K562 (cell line): ENCODE measurements around the gene DNAJC18. TPM values are rescaled to one million over a fixed set of nuclear protein-coding genes. Genes with fewer than 3 reads are reported as not detected.

ENCODE experiments used
- ATAC-seq: fragments of 200-7000 bp; cut with Tn5 transposase; 3 replicates; pipeline ENCODE4 v1.9.1; 2020; ENCODE audit warnings: moderate library complexity
- BruUV-seq: library from RNA; stranded (reverse); fragments of 400-500 nt; replicated peaks from 2 replicates; lab custom pipeline; 2021; lab: Mats Ljungman, UMichigan
- CTCF ChIA-PET: fragments of 300-600 bp; formaldehyde crosslinking; extraction: SDS; loops from one replicate; lab custom pipeline; 2021; ENCODE audit warnings: low intra/inter-chr PET ratio; lab: Yijun Ruan, JAX
- POLR2A ChIA-PET: fragments of 300-600, 350-650 bp; sonication (Branson Sonifier 250); formaldehyde crosslinking; extraction: SDS; loops from one replicate; lab custom pipeline; 2021; ENCODE audit warnings: antibody characterized with exemption, inconsistent platforms; lab: Yijun Ruan, JAX
- DNase-seq, 4 experiments: peaks; one replicate each; pipeline versions ENCODE4 v3.0.0 to v3.0.0-alpha.2; 2011 to 2018; ENCODE audit warnings: low spot score in 3 of 4, mixed read lengths in 3 of 4; ENCODE audit errors: extremely low read depth in 1 of 4
- FAIRE-seq: peaks from 2 replicates; lab custom pipeline; 2011; peaks lifted over from hg19 to GRCh38; lab: Jason Lieb, UNC
- H2AFZ ChIP-seq: 2 replicates; pipeline ENCODE4 v1.6.0; 2011; ENCODE audit warnings: low read depth, low read length, control low read depth, inconsistent platforms
- H3K27ac ChIP-seq: fragments of 200-600 bp; 3 replicates; pipeline ENCODE4 v1.8.0; 2011; ENCODE audit warnings: low read depth, mild to moderate bottlenecking, control low read depth, inconsistent platforms, low read length, moderate library complexity, mixed read lengths; ENCODE audit errors: extremely low read depth
- H3K27me3 ChIP-seq, 2 experiments: fragments of 300-600 bp in 1 of 2; 2 replicates in 1 of 2; 3 replicates in 1 of 2; pipeline versions ENCODE4 v1.6.0 to v1.8.0; 2011; ENCODE audit warnings: inconsistent platforms in 2 of 2, low read length in 2 of 2, mild to moderate bottlenecking in 1 of 2, mixed read lengths in 1 of 2, moderate library complexity in 1 of 2; ENCODE audit not compliant: control insufficient read depth in 2 of 2, insufficient read depth in 2 of 2
- H3K36me3 ChIP-seq: fragments of 300-600 bp; 3 replicates; pipeline ENCODE4 v1.8.0; 2011; ENCODE audit warnings: mild to moderate bottlenecking, low read length, inconsistent platforms; ENCODE audit not compliant: control insufficient read depth, insufficient read depth
- H3K4me1 ChIP-seq, 2 experiments: fragments of 200-600 bp in 1 of 2; replicated peaks in 1 of 2; 2 replicates in 1 of 2; 3 replicates in 1 of 2; pipeline versions ENCODE4 v1.5.1 to v1.8.0; 2011; ENCODE audit warnings: inconsistent platforms in 2 of 2, low read length in 2 of 2, mild to moderate bottlenecking in 1 of 2, mixed read lengths in 1 of 2, moderate library complexity in 1 of 2; ENCODE audit not compliant: control insufficient read depth in 2 of 2, insufficient read depth in 2 of 2
- H3K4me2 ChIP-seq: 2 replicates; pipeline ENCODE4 v1.6.1; 2011; ENCODE audit warnings: low read length, control low read depth, inconsistent platforms, mixed read lengths; ENCODE audit not compliant: insufficient read depth
- H3K4me3 ChIP-seq: fragments of 200-600 bp; sonication (generic), shearing (Covaris generic); 2 replicates; pipeline ENCODE4 v1.5.1; 2016; ENCODE audit warnings: control low read depth, inconsistent platforms
- H3K79me2 ChIP-seq: fragments of 200-600 bp; 3 replicates; pipeline ENCODE4 v1.8.0; 2011; ENCODE audit warnings: low read length, inconsistent platforms; ENCODE audit not compliant: control insufficient read depth, insufficient read depth
- H3K9ac ChIP-seq, 2 experiments: 2 replicates each; pipeline versions ENCODE4 v1.6.0 to v1.6.1; 2011; ENCODE audit warnings: low read depth in 2 of 2, low read length in 2 of 2, control low read depth in 1 of 2, inconsistent platforms in 1 of 2, mild to moderate bottlenecking in 1 of 2, mixed read lengths in 1 of 2; ENCODE audit not compliant: insufficient read depth in 1 of 2
- H3K9me1 ChIP-seq: one replicate; pipeline ENCODE4 v1.6.0; 2011; ENCODE audit warnings: inconsistent platforms, mild to moderate bottlenecking, low read length, moderate library complexity; ENCODE audit not compliant: control insufficient read depth, insufficient read depth
- H3K9me3 ChIP-seq: replicated peaks from 2 replicates; pipeline ENCODE4 v1.5.1; 2011; ENCODE audit warnings: low read depth, low read length, inconsistent platforms; ENCODE audit not compliant: control insufficient read depth, insufficient read depth
- H4K20me1 ChIP-seq: replicated peaks from 2 replicates; pipeline ENCODE4 v1.6.1; 2011; ENCODE audit warnings: low read length, inconsistent platforms, mixed read lengths; ENCODE audit not compliant: control insufficient read depth, insufficient read depth
- ATF3 ChIP-seq, 2 experiments: fragments of 450-650 bp in 1 of 2; sonication (generic) in 1 of 2; formaldehyde crosslinking in 1 of 2; IDR thresholded peaks in 1 of 2; conservative IDR thresholded peaks in 1 of 2; 2 replicates each; pipeline versions ENCODE4 v1.6.1 to v1.8.1; 2016 to 2023; ENCODE audit warnings: mild to moderate bottlenecking in 2 of 2, moderate library complexity in 2 of 2, inconsistent platforms in 1 of 2, missing genetic modification reagents in 1 of 2
- CCAR2 ChIP-seq: fragments of 200-400 bp; formaldehyde crosslinking; IDR thresholded peaks from 2 replicates; pipeline ENCODE4 v1.6.1; 2017; ENCODE audit warnings: mild to moderate bottlenecking, low read depth, low read length
- CHAMP1 ChIP-seq: fragments of 450-650 bp; IDR thresholded peaks from 2 replicates; pipeline ENCODE4 v1.6.1; 2016; ENCODE audit warnings: mild to moderate bottlenecking
- DACH1 ChIP-seq: fragments of 450-650 bp; IDR thresholded peaks from 2 replicates; pipeline ENCODE4 v1.6.1; 2018; ENCODE audit not compliant: partially characterized antibody
- HCFC1 ChIP-seq: IDR thresholded peaks from 2 replicates; pipeline ENCODE4 v1.6.1; 2012; ENCODE audit warnings: low read depth, low read length, improper control_type of control experiment
- HNRNPH1 ChIP-seq: fragments of 200-400 bp; formaldehyde crosslinking; optimal IDR thresholded peaks from 2 replicates; pipeline ENCODE3; 2017; ENCODE audit warnings: low read depth, mild to moderate bottlenecking, low read length, moderate library complexity
- PTTG1 ChIP-seq: fragments of 450-650 bp; IDR thresholded peaks from 2 replicates; pipeline ENCODE4 v1.6.1; 2016; ENCODE audit warnings: low read depth, mild to moderate bottlenecking, missing genetic modification characterization, missing compliant biosample characterization
- SP2 ChIP-seq: IDR thresholded peaks from 2 replicates; pipeline ENCODE4 v1.6.1; 2011; ENCODE audit warnings: mild to moderate bottlenecking, low read depth, low read length, moderate library complexity; ENCODE audit not compliant: poor library complexity, severe bottlenecking; ENCODE audit errors: extremely low read depth
- WGBS: fragments of 100-300 bp; shearing (Covaris generic); methylation state at CpG from one replicate; pipeline ENCODE4 v1.1.6; 2016; ENCODE audit warnings: low coverage, mixed read lengths; ENCODE audit not compliant: insufficient coverage; ENCODE audit errors: missing lambda C conversion rate; 5-methylcytosine and 5-hydroxymethylcytosine counted together
- in situ Hi-C: fragments of 300-500 bp; cut with MboI; formaldehyde crosslinking; loops from 4 replicates; pipeline ENCODE4 v1.15.0; 2018; ENCODE audit warnings: inconsistent platforms, mixed read lengths
- intact Hi-C: fragments of 100-400 bp; cut with micrococcal nuclease; formaldehyde crosslinking; loops from 2 replicates; pipeline ENCODE4 v1.14.2; 2022
- polyA plus RNA-seq, 8 experiments: library from polyadenylated mRNA; depleted of rRNA in 4 of 8; stranded (reverse) in 5 of 8; unstranded in 3 of 8; fragments of >200 nt; fragmentation: Nextera tagmentation in 2 of 8; fragmentation: Illumina TruSeq in 1 of 8; extraction: Ambion mirVana in 2 of 8; extraction: Trizol in 1 of 8; gene quantifications; 2 replicates each; pipeline versions ENCODE4 v1.2.1 to v1.2.3, GENCODE V29; 2011 to 2014; ENCODE audit warnings: inconsistent platforms in 1 of 8, missing spikeins in 1 of 8
- total RNA-seq, 7 experiments: library from RNA; depleted of rRNA in 6 of 7; stranded (reverse); fragments of >200 nt in 6 of 7; fragmentation: Illumina TruSeq in 2 of 7; extraction: Trizol in 2 of 7; gene quantifications; 2 replicates each; pipeline versions ENCODE4 v1.2.1 to v1.2.3, GENCODE V29; 2011 to 2021; ENCODE audit warnings: low replicate concordance in 1 of 7
- TF ChIP-seq, protein P1 (sequence below): fragments of 450-650 bp; IDR thresholded peaks from 2 replicates; pipeline ENCODE4 v1.6.1; 2017; ENCODE audit warnings: antibody characterized with exemption
- TF ChIP-seq, protein P2 (sequence below): sonication (generic); IDR thresholded peaks from 2 replicates; pipeline ENCODE4 v1.6.1; 2016

Gene DNAJC18
- total and polyA plus RNA-seq, 9 of the 15 experiments (the other 6 are each of a cell fraction or from before 2014, with no cell fraction given): 1.5 to 13.3 (median 7.5) TPM

DNA sequence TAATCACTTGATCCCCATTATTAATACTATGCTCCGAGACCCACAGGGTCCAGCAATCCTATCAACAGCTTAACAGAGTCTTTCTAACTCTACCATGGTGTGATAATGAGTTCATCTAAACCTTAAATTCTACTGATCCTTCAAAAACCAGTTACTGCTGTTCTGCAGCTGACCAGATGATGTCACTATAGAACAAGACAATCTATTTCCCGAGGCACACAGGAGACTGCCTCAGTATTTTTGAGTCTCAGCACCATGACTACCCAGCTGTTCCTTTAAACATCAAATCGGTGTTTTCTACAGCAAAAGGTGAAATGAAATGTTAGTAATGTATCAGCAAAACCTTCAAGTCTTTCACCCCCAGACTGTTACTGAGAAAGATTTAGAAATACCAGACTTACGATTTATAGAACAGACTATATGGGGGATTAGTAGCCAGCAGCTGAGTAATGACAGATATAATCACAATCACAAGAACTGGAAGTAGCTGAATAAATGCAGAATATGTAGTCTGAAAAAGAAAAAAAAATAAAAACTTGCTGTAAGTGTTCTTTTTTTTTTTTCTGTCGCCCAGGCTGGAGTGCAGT, 16.9 kb downstream of the DNAJC18 start:
- in situ Hi-C loops (loop anchor here (5.0 kb wide), 1 partner anchor 95 kb away; no protein-coding TSS in a partner anchor), intact Hi-C loops (loop anchor here (1.0 to 10.0 kb wide), 6 partner anchors 37 to 342 kb away; partner anchors contain the start of gene STING1)
- H3K27me3 ChIP-seq: no peaks in the 10 kb centered on the region
- FAIRE-seq (peak; percentile 88), ATAC-seq (peak; percentile 91), DNase-seq (peak; percentile 78 to 82 (median 80))
- H3K9me3 ChIP-seq: no peaks in the 10 kb centered on the region
- H3K27ac ChIP-seq: no peak overlapping the region
- no peak overlapping the region for H3K4me2 ChIP-seq
- H4K20me1 ChIP-seq: no peaks in the 10 kb centered on the region
- H3K79me2 ChIP-seq: no peaks in the 10 kb centered on the region
- no TSS peak for BruUV-seq
- no peaks in the 10 kb centered on the region for H3K36me3 ChIP-seq
- CTCF ChIA-PET: interaction anchor here (0.6 to 2.6 kb wide), 9 partner anchors 88 to 343 kb away, joined by 3 to 25 read pairs (median 5); no protein-coding TSS in a partner anchor
- H3K4me1 ChIP-seq: peaks cover 3 to 5% of the 10 kb centered on the region in 2 experiments; a peak in 3 of 5 replicates
- 25% methylated on average over 4 of the region's 5 CpGs for WGBS
- no peaks in the 10 kb centered on the region for H3K9me1 ChIP-seq
- no peak overlapping the region for H3K4me3 ChIP-seq
- H2AFZ ChIP-seq: no peak overlapping the region
- H3K9ac ChIP-seq: no peak overlapping the region
- POLR2A ChIA-PET: interaction anchor here (0.6 to 1.1 kb wide), 6 partner anchors 12 to 436 kb away, joined by 3 to 5 read pairs (median 3); no protein-coding TSS in a partner anchor
- TF ChIP-seq, protein P1, sequence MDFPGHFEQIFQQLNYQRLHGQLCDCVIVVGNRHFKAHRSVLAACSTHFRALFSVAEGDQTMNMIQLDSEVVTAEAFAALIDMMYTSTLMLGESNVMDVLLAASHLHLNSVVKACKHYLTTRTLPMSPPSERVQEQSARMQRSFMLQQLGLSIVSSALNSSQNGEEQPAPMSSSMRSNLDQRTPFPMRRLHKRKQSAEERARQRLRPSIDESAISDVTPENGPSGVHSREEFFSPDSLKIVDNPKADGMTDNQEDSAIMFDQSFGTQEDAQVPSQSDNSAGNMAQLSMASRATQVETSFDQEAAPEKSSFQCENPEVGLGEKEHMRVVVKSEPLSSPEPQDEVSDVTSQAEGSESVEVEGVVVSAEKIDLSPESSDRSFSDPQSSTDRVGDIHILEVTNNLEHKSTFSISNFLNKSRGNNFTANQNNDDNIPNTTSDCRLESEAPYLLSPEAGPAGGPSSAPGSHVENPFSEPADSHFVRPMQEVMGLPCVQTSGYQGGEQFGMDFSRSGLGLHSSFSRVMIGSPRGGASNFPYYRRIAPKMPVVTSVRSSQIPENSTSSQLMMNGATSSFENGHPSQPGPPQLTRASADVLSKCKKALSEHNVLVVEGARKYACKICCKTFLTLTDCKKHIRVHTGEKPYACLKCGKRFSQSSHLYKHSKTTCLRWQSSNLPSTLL: no peak
- TF ChIP-seq CHAMP1 (no peak), DACH1 (peak; percentile 30), PTTG1 (tag) (no peak), HCFC1 (0 out of 2 replicates have a peak, but pooled peaks have one; percentile 17), CCAR2 (no peak), ATF3 (IDR thresholded peaks at IDR 0.05) (peak; percentile 68), ATF3 (CRISPR knock-in tag; conservative IDR thresholded peaks at IDR 0.05) (no peak), SP2 (no peak), HNRNPH1 (no peak)
- TF ChIP-seq, protein P2, sequence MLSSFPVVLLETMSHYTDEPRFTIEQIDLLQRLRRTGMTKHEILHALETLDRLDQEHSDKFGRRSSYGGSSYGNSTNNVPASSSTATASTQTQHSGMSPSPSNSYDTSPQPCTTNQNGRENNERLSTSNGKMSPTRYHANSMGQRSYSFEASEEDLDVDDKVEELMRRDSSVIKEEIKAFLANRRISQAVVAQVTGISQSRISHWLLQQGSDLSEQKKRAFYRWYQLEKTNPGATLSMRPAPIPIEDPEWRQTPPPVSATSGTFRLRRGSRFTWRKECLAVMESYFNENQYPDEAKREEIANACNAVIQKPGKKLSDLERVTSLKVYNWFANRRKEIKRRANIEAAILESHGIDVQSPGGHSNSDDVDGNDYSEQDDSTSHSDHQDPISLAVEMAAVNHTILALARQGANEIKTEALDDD: 0 out of 2 replicates have a peak, but pooled peaks have one; percentile 61
